Measurements from ENCODE around the gene JMY.

JMY gene

GRCh38 chr5:79295029-79295428, 59.1 kb downstream of the JMY start:
- DNase-seq (ENCODE audit: low read depth in 2 of 2) = no peak

DNA sequence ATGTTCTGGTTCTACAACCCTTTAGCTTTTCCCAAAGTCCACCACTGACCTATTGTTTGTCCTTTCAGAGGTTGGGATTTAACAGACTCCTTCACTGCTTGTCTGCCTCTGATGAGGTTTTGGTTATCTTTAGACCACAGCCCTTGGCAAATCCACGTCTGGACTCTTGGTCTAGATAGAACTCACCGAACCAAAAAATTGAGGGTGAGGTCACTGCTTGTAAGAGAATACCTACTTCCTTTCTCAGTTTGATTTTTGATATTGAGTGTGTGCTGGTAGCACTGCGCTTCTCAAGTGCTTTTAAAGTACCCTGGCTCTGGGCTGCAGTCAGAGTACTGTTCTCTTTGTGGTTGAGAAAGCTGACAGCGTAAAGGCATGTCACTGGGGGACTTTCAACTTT, 61.7 kb downstream of the JMY start:
- no peak for DNase-seq (ENCODE audit: low read depth in 2 of 2)

GRCh38 chr5:79301046-79301712, 65.2 kb downstream of the JMY start:
- no peak for DNase-seq (ENCODE audit: low read depth in 2 of 2)

DNA sequence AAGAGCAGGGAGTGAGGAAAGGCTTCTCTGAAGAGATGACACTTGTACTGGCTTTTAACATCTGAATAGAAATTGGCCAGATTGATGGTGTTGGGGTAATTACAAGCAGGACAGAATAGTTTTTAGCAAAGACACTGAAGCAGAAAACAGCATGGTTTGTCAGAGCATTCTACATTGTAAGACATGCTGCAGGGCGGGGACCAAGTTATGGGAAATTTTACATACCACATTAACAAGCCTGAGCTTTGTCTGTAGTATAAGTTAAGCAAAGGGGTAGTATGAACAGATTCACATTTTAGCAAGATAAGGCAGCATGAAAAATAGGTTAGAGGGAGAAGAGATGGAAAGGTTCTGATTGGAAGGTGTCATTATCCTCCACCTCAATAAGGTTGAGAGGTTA, 66.5 kb downstream of the JMY start:
- DNase-seq (ENCODE audit: low read depth in 2 of 2) = no peak

DNA sequence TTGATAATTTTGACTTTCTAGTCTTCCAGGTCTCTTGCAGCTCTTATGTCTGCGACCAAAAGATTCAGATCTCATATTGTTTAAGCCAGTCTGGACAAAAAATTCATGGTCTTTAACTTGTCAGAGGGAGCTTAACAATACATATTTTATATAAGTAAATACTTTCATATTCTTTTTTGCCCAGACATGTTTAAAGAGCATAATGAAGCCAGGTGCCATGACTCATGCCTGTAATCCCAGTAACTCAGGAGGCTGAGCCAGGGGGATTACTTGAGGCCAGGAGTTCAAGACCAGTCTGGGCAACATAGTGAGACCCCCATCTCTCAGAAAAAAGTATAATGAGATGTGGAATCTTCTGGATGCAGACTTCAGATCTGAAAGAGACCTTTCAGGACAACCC, 69.8 kb downstream of the JMY start:
- no peak for DNase-seq (ENCODE audit: low read depth in 2 of 2)

- no peak for DNase-seq (ENCODE audit: low read depth in 2 of 2)
These were observed 83.1 kb downstream of the JMY start for GRCh38 chr5:79318935-79319614.

- no peak for DNase-seq (ENCODE audit: low read depth in 2 of 2)
These were observed 93.5 kb downstream of the JMY start for GRCh38 chr5:79329453-79329852.

DNA sequence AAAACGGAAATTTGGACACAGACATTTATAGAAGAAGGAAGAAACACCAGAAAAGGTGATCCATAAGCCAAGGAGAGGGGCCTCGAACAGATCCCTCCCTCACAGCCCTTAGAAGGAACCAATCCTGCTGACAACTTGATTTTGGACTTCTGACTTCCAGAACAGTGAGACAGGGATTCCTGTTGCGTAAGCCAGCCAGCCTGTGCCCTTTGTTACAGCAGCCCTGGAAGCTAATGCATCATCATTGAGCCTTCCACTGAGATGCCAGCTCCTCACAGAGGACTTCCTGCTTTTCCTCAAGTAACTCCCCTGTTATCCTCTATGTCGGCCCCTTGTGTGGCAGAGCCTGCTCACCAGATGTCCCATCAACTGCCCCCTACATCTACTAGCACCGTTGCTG, 94.1 kb downstream of the JMY start:
- no peak for DNase-seq (ENCODE audit: low read depth in 2 of 2)

- DNase-seq (ENCODE audit: low read depth in 2 of 2) = no peak
These were observed 98.1 kb downstream of the JMY start for GRCh38 chr5:79333852-79334557.

DNA sequence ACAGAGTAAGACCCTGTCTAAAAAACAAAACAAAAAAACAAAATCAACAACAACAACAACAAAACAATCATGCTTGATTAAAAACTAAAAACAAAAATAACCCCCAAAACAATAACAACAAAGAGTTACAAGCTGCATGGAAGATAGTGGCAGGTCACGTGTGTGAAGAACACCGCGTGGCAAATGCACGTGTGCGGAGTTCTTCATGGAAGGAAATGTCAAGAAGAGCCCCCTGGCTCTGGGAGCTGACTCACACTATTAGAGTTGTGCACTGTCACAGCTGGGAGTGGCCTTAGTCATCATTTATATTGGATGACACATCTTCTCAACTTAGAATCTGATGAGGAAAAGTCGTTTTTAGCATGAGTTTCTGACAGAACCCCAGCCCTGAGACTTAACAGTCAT, 110.5 kb downstream of the JMY start:
- no peak for DNase-seq (ENCODE audit: low read depth in 2 of 2)

DNA sequence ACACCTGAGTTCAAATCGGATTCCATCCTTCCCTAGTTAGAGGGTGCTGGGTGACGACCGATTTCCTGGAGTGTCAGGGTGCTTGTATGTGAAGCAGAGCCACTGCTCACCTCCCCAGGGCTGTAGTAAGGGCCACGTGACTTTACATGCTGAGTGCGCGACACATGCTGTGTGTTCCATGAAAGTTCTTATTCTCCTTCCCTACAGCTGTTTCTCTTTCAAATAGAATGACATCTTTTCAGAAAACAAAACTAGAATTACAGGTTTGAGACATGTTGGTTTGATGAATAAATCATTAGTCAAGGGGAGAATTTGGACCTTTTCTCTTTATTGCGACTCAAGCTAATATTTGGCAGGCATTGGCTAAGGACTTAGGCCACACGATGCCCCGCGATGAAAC, 113.1 kb downstream of the JMY start:
- no peak for DNase-seq (ENCODE audit: low read depth in 2 of 2)

DNA sequence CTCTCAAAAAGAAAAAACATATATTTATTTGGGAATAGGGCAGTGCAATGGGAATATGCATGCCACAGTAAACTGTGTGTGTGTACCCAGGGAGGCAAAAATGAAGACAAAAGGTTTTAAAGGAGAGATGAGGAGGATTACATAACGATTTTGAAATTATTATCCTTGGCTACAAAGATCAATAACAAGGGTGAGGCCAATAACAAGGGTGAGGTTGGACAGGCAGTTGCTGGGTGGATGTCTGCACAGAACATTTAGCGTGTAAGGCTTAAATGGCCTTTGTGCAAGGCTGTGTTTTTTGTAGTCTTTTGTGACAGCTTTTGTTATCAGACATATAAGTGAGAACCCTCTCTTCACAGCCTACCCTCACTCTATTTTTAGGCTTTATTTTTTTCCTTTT, 114.0 kb downstream of the JMY start:
- DNase-seq (ENCODE audit: low read depth in 2 of 2) = no peak

DNA sequence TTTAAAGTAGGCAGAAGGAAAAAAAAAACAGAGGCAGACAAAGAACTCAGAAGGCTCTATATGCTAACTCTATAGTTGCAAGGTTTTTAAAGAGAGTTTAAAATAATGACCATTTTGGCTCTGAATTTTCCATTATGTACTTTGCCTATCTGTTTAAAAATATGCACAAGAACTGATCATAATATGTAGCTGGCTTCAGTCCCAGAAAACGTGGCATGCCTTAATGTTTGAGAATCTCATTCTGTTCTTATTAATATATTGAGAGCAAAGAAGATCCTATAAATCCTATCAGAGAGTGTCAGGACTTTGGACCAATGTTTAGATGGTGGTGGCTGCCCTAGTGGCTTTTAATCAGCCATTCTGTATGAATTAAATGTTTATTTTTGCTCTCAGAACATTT, 121.5 kb downstream of the JMY start:
- DNase-seq (ENCODE audit: low read depth in 2 of 2) = no peak

All from stimulated activated CD8-positive, alpha-beta memory T cell treated with anti-CD3 and anti-CD28 coated beads, Interleukin-2, amount 100 ng/mL, for 48 hours (primary cell).